ENCODE results near the gene ZNF740.

The ZNF740 gene, protein sequence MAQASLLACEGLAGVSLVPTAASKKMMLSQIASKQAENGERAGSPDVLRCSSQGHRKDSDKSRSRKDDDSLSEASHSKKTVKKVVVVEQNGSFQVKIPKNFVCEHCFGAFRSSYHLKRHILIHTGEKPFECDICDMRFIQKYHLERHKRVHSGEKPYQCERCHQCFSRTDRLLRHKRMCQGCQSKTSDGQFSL

DNA sequence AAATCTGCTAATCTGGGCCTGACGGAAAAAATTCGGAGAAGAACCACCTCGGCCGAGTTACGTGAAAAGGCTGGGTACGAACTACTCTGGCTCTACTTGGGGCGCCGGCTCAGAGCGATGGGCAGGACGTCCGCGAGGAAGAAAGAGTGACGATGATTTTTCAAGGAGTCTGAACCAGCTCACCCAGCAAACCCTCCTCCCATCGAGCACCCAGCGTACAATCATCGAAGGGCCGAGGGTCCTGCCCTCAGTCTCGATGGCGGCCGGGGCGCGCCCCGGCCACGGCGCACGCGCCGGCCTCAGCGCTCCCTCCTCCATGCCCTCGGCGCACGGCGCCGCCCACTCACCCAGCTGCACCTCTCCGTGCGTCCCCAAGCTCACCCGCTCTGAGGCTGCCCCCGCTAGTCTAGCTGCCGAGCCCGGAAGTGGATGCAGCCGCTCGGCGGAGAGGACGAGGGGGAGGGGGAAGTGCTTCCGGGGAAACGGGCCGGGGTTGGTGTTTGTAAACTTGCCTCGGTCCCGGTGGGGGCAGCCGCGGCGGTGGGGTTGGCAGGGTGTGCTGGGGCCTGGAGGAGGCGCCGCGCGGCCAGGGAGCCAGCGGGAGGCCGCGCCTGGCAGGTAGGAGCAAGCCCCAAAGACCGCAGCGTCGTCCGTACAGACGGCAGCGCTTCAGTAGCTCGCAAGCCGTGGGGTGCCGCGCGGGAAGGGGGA lies at the start of gene ZNF740, which contains the start of gene CSAD:
TSS of gene ZNF740 (plus strand) at position 503 of the 711 bp plus-strand sequence. CDS start 1,262 bp downstream, outside the sequence.
TSS of gene CSAD (minus strand) at position 706 of the 711 bp plus-strand sequence. CDS start 7,455 bp downstream, outside the sequence.
- peak; percentile 99 for DNase-seq (ENCODE audit: low spot score)
- TF ChIP-seq, protein P1, sequence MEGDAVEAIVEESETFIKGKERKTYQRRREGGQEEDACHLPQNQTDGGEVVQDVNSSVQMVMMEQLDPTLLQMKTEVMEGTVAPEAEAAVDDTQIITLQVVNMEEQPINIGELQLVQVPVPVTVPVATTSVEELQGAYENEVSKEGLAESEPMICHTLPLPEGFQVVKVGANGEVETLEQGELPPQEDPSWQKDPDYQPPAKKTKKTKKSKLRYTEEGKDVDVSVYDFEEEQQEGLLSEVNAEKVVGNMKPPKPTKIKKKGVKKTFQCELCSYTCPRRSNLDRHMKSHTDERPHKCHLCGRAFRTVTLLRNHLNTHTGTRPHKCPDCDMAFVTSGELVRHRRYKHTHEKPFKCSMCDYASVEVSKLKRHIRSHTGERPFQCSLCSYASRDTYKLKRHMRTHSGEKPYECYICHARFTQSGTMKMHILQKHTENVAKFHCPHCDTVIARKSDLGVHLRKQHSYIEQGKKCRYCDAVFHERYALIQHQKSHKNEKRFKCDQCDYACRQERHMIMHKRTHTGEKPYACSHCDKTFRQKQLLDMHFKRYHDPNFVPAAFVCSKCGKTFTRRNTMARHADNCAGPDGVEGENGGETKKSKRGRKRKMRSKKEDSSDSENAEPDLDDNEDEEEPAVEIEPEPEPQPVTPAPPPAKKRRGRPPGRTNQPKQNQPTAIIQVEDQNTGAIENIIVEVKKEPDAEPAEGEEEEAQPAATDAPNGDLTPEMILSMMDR (IDR thresholded peaks at IDR 0.05; ENCODE audit: borderline replicate concordance, control extremely low read depth, extremely low read depth, insufficient read depth, missing control alignments), result no peak
- in situ Hi-C loops (cut with MboI; ENCODE audit: low sequenced_read_pairs, unreplicated experiment), result no loop called here

DNA sequence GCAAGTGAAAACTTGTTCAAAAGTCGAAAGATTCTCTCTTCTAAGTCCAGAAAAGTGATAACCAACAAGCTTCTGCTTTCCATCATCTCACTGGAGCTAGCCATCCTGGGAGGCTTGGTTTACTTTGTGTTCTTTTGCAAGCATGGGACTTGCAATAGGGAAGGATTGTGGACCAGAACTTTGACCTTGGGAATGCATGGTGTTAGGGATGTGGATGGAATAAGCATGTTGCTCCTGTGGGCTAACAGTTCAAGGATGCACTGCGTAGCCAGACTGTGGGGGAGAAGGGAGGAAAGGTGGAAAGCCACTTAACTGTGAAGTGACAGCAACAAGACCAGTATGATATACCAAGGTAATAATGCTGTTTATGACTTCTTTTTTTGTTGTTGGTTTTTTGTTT lies 48.7 kb upstream of the ZNF740 start:
- no peak for DNase-seq (ENCODE audit: low spot score)
- TF ChIP-seq, protein P1 (IDR thresholded peaks at IDR 0.05; ENCODE audit: borderline replicate concordance, control extremely low read depth, extremely low read depth, insufficient read depth, missing control alignments), result no peak
- in situ Hi-C loops (cut with MboI; ENCODE audit: low sequenced_read_pairs, unreplicated experiment), result no loop called here

DNA sequence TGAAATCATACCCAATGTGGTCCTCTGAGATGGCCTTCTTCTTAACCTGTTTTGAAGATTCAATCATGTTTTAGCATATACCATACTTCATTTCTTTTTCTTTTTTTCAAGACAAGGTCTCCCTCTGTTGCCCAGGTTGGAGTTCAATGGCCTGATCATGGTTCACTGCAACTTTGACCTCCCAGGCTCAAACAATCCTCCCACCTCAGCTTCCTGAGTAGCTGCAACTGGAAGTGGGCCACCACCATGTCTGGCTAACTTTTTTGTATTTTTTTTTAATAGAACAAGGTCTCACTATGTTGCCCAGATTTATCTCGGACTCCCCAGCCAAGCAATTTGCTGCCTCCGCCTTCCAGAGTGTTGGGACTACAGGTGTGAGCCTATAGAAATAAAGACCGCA lies 46.8 kb upstream of the ZNF740 start:
- no peak for DNase-seq (ENCODE audit: low spot score)
- TF ChIP-seq, protein P1 (IDR thresholded peaks at IDR 0.05; ENCODE audit: borderline replicate concordance, control extremely low read depth, extremely low read depth, insufficient read depth, missing control alignments), result no peak
- in situ Hi-C loops (cut with MboI; ENCODE audit: low sequenced_read_pairs, unreplicated experiment), result no loop called here

DNA sequence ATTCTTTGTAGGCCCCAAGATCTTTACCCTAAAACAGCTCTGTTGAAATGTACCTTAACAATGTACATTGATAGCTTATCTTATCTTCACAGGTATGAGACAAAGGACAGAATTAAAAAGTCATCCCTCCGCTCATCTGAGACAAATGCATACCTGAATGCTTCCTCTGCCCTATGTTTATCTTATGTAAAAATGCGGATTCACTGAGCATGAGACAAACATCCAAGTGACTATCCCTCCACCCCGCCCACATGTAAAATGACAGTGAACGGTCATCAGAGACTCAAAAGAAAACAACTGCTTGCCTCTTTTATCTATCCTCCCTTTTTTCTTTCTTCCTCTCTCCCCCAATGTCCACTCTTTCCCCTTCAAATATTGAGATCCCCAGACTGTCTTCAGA lies 37.2 kb upstream of the ZNF740 start:
- DNase-seq (ENCODE audit: low spot score), result no peak
- TF ChIP-seq, protein P1 (IDR thresholded peaks at IDR 0.05; ENCODE audit: borderline replicate concordance, control extremely low read depth, extremely low read depth, insufficient read depth, missing control alignments), result no peak
- in situ Hi-C loops (cut with MboI; ENCODE audit: low sequenced_read_pairs, unreplicated experiment), result no loop called here

DNA sequence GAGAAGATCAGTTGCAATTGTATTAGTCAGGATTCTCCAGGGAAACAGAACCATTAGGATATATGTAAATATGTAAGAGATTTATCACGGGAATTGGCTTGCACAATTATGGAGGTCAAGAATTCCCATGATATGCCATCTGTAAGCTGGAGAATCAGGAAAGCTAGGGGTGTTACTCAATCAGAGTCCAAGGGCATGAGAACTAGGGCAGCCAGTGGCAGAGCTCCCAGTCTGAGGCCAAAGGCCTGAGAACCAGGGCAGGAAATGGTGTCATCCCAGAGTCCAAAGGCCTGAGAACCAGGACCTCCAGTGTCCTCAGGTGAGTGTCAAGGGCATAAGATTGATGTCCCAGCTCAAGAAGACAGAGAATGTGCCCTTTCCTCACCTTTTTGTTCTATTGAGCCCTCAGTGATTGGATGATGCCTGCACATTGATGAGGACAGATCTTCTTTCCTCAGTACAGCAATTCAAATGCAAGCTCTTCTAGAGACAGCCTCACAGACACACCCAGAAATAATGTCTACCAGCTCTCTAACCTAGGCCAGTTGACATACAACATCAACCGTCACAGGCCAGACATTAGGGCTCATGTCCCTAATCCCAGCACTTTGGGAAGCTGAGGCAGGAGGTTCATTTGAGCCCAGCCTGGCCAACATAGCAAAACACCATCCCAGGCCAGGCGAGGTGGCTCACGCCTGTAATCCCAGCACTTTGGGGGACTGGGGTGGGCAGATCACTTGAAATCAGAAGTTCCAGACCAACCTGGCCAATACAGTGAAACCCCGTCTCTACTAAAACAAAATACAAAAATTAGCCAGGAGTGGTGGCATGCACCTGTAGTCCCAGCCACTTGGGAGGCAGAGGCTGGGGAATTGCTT lies 34.9 kb upstream of the ZNF740 start:
- in situ Hi-C loops (cut with MboI; ENCODE audit: low sequenced_read_pairs, unreplicated experiment), result no loop called here
- DNase-seq (ENCODE audit: low spot score), result no peak

DNA sequence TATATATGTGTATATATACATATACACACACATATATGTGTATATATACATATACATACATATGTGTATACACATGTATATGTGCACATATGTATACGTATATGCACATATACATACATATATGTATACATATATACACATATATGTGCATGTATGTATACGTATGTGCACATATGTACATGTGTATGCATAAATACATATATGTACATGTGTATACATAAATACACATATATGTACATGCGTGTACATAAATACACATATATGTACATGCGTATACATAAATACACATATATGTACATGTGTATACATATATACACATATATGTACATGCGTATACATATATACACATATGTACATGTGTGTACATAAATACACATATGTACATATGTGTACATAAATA lies 33.3 kb upstream of the ZNF740 start:
- TF ChIP-seq, protein P1 (IDR thresholded peaks at IDR 0.05; ENCODE audit: borderline replicate concordance, control extremely low read depth, extremely low read depth, insufficient read depth, missing control alignments), result no peak
- DNase-seq (ENCODE audit: low spot score), result no peak
- in situ Hi-C loops (cut with MboI; ENCODE audit: low sequenced_read_pairs, unreplicated experiment), result no loop called here

More for the DNA sequence above, 34.9 kb upstream of the ZNF740 start:
- TF ChIP-seq, protein P1 (IDR thresholded peaks at IDR 0.05; ENCODE audit: borderline replicate concordance, control extremely low read depth, extremely low read depth, insufficient read depth, missing control alignments), result no peak

Measured in GM13976 (cell line).